Measurements from ENCODE around the gene JPH2.

The JPH2 gene

DNA sequence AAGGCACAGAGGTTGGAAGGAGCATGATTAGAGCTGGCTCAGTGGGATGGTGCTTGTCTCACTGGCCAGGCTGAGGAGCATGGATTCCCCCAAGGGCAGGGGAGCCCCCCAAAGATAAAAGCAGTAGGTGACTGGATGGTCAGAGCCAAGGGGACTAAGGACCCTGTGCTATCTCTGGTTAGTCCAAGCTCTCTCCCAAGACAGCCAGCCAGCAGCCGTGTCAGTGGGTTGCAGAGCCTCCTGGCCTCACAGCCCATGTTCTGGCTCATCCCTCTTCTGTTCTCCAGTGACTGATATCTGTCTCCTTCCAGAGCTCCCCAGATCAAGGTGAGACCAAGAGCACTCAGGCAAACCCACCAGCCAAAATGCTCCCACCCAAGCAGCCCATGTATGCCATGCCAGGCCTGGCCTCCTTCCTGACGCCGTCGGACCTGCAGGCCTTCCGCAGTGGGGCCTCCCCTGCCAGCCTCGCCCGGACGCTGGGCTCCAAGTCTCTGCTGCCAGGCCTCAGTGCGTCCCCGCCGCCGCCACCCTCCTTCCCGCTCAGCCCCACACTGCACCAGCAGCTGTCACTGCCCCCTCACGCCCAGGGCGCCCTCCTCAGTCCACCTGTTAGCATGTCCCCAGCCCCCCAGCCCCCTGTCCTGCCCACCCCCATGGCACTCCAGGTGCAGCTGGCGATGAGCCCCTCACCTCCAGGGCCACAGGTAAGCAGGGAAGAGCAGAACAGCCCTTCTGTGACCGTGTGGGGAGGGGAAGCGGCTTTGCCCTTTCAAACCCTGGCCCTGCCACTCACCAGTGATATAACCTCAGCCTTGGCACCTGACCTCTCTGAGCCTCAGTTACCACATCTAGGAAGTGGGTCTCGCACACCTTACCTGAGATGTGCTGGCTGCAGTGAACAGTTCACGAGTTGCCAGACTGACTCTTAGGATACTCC is 121.3 kb downstream of the JPH2 start:
- no peak overlapping the region for H3K4me3 ChIP-seq (ENCODE audit: low read depth, low read length)

DNA sequence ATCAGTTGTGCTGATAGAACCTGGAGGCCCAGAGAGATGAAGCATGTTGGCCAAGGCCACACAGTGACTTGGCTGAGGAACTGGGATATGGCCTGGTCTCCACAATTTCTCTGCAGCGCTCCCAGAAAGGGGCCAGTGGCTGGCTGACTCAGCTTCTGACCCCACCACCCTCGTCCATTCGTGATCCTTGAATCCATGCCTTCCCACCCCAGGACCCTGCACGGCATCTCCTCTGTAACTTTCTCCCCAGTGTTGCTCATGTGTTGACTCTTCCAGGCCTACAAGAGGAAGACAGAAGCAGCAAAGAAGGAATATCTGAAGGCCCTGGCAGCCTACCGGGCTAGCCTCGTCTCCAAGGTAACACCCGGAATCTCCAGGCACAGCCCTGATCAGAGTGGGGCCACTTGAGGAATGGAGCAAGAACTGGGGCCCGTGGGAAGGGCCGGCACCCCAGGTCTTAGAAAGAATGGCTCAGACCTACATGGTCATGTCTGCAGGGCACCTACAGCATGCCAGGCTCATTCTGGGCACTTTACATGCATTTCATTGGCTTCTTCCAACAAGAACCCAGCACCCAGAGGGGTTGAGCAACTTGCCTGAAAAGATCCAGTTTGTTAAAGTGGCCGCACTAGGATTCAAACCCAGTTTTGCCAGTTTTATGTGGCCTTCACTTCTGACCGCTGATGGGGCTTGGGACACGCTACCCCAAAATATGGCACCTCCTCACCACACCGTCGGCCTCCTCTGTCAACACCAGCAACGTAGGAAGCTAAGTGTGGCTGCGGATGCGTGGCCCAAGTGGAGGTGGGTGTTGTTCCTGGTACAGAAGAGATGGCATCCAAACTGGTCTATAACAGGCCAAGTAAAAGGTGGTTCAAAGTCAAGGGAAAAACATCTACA is 122.2 kb downstream of the JPH2 start:
- no peak overlapping the region for H3K4me3 ChIP-seq (ENCODE audit: low read depth, low read length)
